GM13976 (cell line): ENCODE measurements around the gene SMC6.

Experiments
- DNase-seq: peaks from one replicate; pipeline ENCODE4 v3.0.0; 2012; ENCODE audit warnings: low spot score
- in situ Hi-C: fragments of 300-500 bp; cut with MboI; formaldehyde crosslinking; loops from one replicate; pipeline ENCODE4 v1.12.0; 2022; ENCODE audit warnings: low sequenced_read_pairs, mixed read lengths, inconsistent platforms; ENCODE audit not compliant: unreplicated experiment
- TF ChIP-seq, protein P1 (sequence below): IDR thresholded peaks from 2 replicates; pipeline ENCODE4 v1.5.1; 2012; ENCODE audit warnings: borderline replicate concordance, mild to moderate bottlenecking; ENCODE audit not compliant: insufficient read depth; ENCODE audit errors: extremely low read depth, missing control alignments, control extremely low read depth

SMC6 gene

DNA sequence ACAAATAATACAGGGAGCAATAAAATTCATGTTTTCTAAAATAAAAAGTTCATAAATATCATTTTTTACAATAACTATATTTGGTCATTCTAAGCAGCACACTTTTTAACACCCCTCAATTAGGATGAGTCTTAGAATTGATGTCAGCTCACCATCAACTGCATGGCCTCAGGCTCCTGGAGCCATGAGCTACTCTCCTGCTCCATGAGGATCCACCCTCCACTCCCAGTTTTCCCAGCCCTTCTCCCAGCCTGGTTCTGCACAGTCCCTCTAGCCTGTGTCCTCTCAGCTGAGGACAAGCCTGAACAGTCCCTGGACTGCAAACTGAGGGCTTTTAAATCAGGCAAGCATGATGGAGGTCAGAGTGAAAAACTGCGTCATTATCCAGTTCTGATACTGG is 89.1 kb downstream of the SMC6 start:
- in situ Hi-C loops: loop anchor here (25.0 kb wide), 1 partner anchor 902 kb away; no protein-coding TSS in a partner anchor
- no peak for DNase-seq
- TF ChIP-seq, protein P1, sequence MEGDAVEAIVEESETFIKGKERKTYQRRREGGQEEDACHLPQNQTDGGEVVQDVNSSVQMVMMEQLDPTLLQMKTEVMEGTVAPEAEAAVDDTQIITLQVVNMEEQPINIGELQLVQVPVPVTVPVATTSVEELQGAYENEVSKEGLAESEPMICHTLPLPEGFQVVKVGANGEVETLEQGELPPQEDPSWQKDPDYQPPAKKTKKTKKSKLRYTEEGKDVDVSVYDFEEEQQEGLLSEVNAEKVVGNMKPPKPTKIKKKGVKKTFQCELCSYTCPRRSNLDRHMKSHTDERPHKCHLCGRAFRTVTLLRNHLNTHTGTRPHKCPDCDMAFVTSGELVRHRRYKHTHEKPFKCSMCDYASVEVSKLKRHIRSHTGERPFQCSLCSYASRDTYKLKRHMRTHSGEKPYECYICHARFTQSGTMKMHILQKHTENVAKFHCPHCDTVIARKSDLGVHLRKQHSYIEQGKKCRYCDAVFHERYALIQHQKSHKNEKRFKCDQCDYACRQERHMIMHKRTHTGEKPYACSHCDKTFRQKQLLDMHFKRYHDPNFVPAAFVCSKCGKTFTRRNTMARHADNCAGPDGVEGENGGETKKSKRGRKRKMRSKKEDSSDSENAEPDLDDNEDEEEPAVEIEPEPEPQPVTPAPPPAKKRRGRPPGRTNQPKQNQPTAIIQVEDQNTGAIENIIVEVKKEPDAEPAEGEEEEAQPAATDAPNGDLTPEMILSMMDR: no peak

GRCh38 chr2:17662723-17663122 is 90.9 kb downstream of the SMC6 start:
- TF ChIP-seq, protein P1: no peak
- in situ Hi-C loops: loop anchor here (25.0 kb wide), 1 partner anchor 900 kb away; no protein-coding TSS in a partner anchor

DNA sequence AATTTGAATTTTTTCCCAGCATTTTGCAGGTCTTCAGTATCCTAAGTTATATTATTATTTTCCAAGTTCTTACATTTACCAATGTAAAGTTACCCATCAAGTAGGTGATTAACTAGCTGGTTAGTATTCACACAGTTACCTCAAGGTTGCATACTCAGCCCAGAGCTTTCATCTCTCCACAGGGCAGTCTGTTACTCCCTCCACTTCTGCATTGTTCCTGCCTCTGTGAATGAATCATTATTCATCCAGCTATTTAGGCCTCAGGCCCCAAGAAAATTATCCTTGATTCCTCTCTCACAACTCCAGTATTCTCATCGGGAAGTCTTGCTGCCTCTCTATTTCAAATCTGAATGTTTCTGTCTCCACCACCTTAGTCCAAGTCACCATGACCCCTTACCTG is 92.2 kb downstream of the SMC6 start:
- in situ Hi-C loops: loop anchor here (25.0 kb wide), 1 partner anchor 899 kb away; no protein-coding TSS in a partner anchor
- no peak for DNase-seq
- TF ChIP-seq, protein P1: no peak

More at GRCh38 chr2:17662723-17663122, 90.9 kb downstream of the SMC6 start:
- no peak for DNase-seq

- in situ Hi-C loops: loop anchor here (25.0 kb wide), 1 partner anchor 898 kb away; no protein-coding TSS in a partner anchor
- TF ChIP-seq, protein P1: no peak
- no peak for DNase-seq
Observed at GRCh38 chr2:17660219-17660618, 93.4 kb downstream of the SMC6 start.

DNA sequence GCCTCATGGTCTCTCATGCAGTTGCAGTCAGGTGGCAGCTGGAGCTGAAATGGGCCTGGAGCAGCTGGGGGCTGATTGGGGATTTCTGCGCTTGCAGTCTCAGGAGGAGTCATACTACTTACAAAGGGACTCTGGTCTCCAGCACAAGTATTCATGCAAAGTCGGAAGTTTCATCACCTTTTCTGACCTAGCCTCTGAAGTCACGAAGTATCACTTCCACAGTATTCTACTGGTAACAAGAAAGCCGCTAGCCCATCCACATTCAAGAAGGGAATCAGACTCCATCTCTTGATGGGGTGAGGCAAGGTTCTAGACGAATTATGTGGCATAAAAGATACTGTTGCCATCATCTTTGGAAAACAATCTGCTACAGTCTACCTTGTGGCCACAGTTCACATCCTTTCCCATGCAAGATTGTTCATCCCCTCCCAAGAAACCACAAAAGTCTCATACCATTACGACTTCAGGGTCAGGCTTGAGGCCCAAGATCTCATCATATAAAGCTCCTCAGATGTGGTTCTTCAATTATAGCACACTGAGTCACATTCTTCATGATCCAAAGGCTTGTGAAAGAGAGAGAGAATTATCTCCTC is 95.3 kb downstream of the SMC6 start:
- in situ Hi-C loops: loop anchor here (25.0 kb wide), 1 partner anchor 896 kb away; no protein-coding TSS in a partner anchor
- DNase-seq: no peak
- TF ChIP-seq, protein P1: no peak

- in situ Hi-C loops: loop anchor here (25.0 kb wide), 1 partner anchor 895 kb away; no protein-coding TSS in a partner anchor
- TF ChIP-seq, protein P1: no peak
- no peak for DNase-seq
Observed at GRCh38 chr2:17657759-17658158, 95.9 kb downstream of the SMC6 start.
